ENCODE data around the gene CUBN. TPM values are rescaled to one million over a fixed set of nuclear protein-coding genes. Genes with fewer than 3 reads are reported as not detected.
A peak's percentile ranks its signal among the peaks of the same experiment; 100 is the strongest.

CUBN gene
- total and polyA plus RNA-seq, 7 donors = 0.25 to 2.4 (median 1.1) TPM; not detected in 2

DNA sequence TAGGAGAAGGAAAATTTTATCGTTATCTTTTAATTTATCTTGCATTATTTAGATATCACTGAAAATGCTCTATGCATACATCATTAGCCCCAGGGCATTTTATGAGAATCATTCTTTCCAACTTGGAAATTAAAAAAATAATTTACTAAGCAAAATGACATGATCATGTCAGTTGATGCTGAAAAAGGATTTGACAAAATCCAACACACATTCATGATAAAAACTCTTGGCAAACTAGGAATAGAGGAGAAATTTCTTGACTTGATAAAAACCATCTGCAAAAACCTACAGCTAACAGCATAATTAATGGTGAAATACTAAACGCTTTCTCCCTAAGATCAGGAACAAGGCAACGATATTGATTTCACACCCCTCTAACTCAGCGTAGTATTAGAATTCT lies 272.2 kb downstream of the CUBN start:
- Histone ChIP-seq H3K9me3 (peaks cover 0 to 4% (median 0%) of the 10 kb centered on the region in 4 donors), H3K4me1 (no peaks in the 10 kb centered on the region), H3K27me3 (no peaks in the 10 kb centered on the region), H3K27ac (no peak overlapping the region), H3K4me3 (no peak overlapping the region), H3K36me3 (no peaks in the 10 kb centered on the region)
- TF ChIP-seq, protein P1, sequence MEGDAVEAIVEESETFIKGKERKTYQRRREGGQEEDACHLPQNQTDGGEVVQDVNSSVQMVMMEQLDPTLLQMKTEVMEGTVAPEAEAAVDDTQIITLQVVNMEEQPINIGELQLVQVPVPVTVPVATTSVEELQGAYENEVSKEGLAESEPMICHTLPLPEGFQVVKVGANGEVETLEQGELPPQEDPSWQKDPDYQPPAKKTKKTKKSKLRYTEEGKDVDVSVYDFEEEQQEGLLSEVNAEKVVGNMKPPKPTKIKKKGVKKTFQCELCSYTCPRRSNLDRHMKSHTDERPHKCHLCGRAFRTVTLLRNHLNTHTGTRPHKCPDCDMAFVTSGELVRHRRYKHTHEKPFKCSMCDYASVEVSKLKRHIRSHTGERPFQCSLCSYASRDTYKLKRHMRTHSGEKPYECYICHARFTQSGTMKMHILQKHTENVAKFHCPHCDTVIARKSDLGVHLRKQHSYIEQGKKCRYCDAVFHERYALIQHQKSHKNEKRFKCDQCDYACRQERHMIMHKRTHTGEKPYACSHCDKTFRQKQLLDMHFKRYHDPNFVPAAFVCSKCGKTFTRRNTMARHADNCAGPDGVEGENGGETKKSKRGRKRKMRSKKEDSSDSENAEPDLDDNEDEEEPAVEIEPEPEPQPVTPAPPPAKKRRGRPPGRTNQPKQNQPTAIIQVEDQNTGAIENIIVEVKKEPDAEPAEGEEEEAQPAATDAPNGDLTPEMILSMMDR (IDR thresholded peaks at IDR 0.05) = no peak
- TF ChIP-seq EP300 (IDR thresholded peaks at IDR 0.05) (no peak), POLR2A (IDR thresholded peaks at IDR 0.05) (no peak), POLR2AphosphoS5 (IDR thresholded peaks at IDR 0.05) (no peak)
- intact Hi-C loops (cut with DNase I) = no loop called here
- WGBS, 2 donors = 89 to 93% methylated on average over 4 of the region's 4 CpGs
- no peak for DNase-seq

DNA sequence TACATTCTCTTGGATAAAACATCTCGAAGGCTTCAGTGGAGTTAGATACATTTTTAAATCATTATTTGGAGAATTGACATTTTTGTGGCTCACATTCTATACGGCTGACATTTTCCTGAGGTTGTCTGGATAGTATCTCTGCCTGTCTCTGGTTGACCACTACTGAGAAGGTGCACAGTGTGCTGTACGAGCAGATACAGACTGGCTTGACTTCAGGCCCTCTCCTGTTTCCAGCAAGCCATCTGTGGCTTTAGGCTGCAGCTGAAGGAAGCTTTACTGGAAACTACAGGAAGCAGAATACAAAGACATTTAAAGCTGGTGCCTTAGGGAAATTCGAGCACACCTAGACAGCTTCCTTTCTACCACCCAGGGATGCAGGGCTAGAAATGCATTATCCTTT lies 273.0 kb downstream of the CUBN start:
- 53 to 68% methylated on average over 4 of the region's 4 CpGs for WGBS, 2 donors
- peaks cover 0 to 4% (median 0%) of the 10 kb centered on the region in 4 donors for H3K9me3 ChIP-seq
- H3K27me3 ChIP-seq = no peaks in the 10 kb centered on the region
- no peaks in the 10 kb centered on the region for H3K4me1 ChIP-seq
- H3K36me3 ChIP-seq = no peaks in the 10 kb centered on the region
- H3K4me3 ChIP-seq = no peak overlapping the region
- no peak for TF ChIP-seq POLR2A (IDR thresholded peaks at IDR 0.05)
- TF ChIP-seq POLR2AphosphoS5 (IDR thresholded peaks at IDR 0.05) = peak in 1 of 4 donors; percentile 6
- no peak overlapping the region for H3K27ac ChIP-seq
- no peak for DNase-seq
- intact Hi-C loops (cut with DNase I) = no loop called here

DNA sequence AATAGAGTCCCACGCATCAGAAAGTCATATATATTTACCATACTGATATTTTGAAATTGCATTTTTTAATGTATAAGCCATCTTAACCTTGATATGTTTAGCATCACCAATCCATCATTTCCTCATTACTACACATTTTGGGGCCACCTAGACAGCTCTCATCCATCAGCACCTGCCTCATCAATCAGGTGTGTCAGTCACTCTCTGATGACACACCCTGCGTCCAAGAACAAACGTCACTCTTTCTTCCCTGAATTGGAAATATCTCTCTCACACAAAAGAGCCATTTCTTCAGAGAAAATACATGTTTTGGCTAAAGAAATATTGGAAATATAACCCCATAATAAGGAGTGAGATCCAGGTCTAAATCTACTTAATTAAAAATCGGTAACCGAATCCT lies 273.5 kb downstream of the CUBN start:
- DNase-seq = no peak
- Histone ChIP-seq H3K27ac (no peak overlapping the region), H3K4me3 (no peak overlapping the region), H3K9me3 (peaks cover 0 to 4% (median 0%) of the 10 kb centered on the region in 4 donors), H3K27me3 (no peaks in the 10 kb centered on the region), H3K36me3 (no peaks in the 10 kb centered on the region), H3K4me1 (no peaks in the 10 kb centered on the region)
- TF ChIP-seq, protein P1 (IDR thresholded peaks at IDR 0.05) = no peak
- no peak for TF ChIP-seq POLR2A (IDR thresholded peaks at IDR 0.05)
- no peak for TF ChIP-seq POLR2AphosphoS5 (IDR thresholded peaks at IDR 0.05)
- TF ChIP-seq EP300 (IDR thresholded peaks at IDR 0.05) = no peak
- 82 to 87% methylated on average over 5 of the region's 5 CpGs for WGBS, 2 donors
- intact Hi-C loops (cut with DNase I) = no loop called here

DNA sequence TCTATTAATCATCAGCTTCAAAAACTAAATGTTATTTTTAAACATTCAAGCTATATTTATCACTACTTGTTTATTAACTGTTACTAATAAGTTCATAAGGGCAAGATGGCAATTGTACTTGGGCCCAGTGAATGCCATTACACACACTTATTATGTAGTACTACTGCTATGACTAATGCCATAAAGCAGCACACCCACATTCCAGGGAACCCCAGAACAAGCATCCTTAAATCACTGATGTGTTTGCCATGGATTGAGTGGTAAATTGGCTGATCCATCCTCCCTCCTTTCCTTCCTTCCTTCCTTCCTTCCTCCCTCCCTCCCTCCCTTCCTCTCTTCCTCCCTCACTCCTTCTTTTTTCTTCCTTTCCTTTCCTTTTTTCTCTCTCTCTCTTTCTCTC lies 275.0 kb downstream of the CUBN start:
- no peak overlapping the region for H3K27ac ChIP-seq
- no peaks in the 10 kb centered on the region for H3K27me3 ChIP-seq
- no peak overlapping the region for H3K4me3 ChIP-seq
- intact Hi-C loops (cut with DNase I) = no loop called here
- no peak for DNase-seq
- no peaks in the 10 kb centered on the region for H3K36me3 ChIP-seq
- no peaks in the 10 kb centered on the region for H3K9me3 ChIP-seq
- no peaks in the 10 kb centered on the region for H3K4me1 ChIP-seq
- TF ChIP-seq POLR2AphosphoS5 (IDR thresholded peaks at IDR 0.05) = no peak
- TF ChIP-seq EP300 (IDR thresholded peaks at IDR 0.05) = no peak
- TF ChIP-seq POLR2A (IDR thresholded peaks at IDR 0.05) = no peak
- TF ChIP-seq, protein P1 (IDR thresholded peaks at IDR 0.05) = no peak

DNA sequence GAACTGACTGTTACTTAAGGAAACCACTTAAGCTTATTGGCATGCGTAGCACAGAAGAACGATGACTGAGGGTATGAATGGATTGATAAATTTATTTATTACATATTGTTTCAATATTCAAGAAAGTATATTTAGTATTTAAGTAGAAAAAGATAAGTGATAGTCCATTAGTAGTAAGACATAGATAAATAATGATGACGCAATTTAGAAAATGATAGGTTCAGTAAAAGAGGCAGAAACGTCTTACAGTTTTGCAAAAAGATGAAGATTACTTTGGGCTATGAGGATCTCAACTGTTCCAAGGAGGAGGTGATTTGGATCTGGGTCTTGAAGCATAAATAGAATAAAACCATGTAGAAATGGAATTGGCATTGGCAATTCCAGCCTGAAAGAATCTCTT lies 275.8 kb downstream of the CUBN start:
- TF ChIP-seq POLR2AphosphoS5 (IDR thresholded peaks at IDR 0.05) (no peak), POLR2A (IDR thresholded peaks at IDR 0.05) (no peak), EP300 (IDR thresholded peaks at IDR 0.05) (no peak)
- TF ChIP-seq, protein P1 (IDR thresholded peaks at IDR 0.05) = no peak
- intact Hi-C loops (cut with DNase I) = no loop called here
- H3K36me3 ChIP-seq = no peaks in the 10 kb centered on the region
- H3K27ac ChIP-seq = no peak overlapping the region
- no peaks in the 10 kb centered on the region for H3K9me3 ChIP-seq
- DNase-seq = no peak
- H3K4me3 ChIP-seq = no peak overlapping the region
- H3K27me3 ChIP-seq = no peaks in the 10 kb centered on the region
- 89 to 91% methylated on average over 4 of the region's 4 CpGs for WGBS, 2 donors
- no peaks in the 10 kb centered on the region for H3K4me1 ChIP-seq
